Measurements from ENCODE around the gene MRPL22.
"Not testable (repeated sequence)": the region's sequence is repeated elsewhere in the genome, so short reads cannot be mapped to it uniquely, and the experiment has no call there.

Gene MRPL22

GRCh38 chr5:154923441-154924430 is 17.1 kb upstream of the MRPL22 start:
- H3K4me3 ChIP-seq (ENCODE audit: control insufficient read depth, low read depth, low read length), result no peak overlapping the region
- no peak for TF ChIP-seq CTCF (conservative IDR thresholded peaks at IDR 0.05; ENCODE audit: control insufficient read depth, insufficient read depth, low read depth, low read length)
- no peak for DNase-seq (ENCODE audit: low read depth)

GRCh38 chr5:154933537-154933936 is 7.3 kb upstream of the MRPL22 start:
- H3K4me3 ChIP-seq (ENCODE audit: control insufficient read depth, low read depth, low read length), result no peak overlapping the region
- DNase-seq (ENCODE audit: low read depth), result no peak
- TF ChIP-seq CTCF (conservative IDR thresholded peaks at IDR 0.05; ENCODE audit: control insufficient read depth, insufficient read depth, low read depth, low read length), result no peak

GRCh38 chr5:154934881-154935280 is 6.0 kb upstream of the MRPL22 start:
- no peak overlapping the region for H3K4me3 ChIP-seq (ENCODE audit: control insufficient read depth, low read depth, low read length)
- no peak for DNase-seq (ENCODE audit: low read depth)
- no peak for TF ChIP-seq CTCF (conservative IDR thresholded peaks at IDR 0.05; ENCODE audit: control insufficient read depth, insufficient read depth, low read depth, low read length)

GRCh38 chr5:154937186-154937717 is 3.6 kb upstream of the MRPL22 start:
- DNase-seq (ENCODE audit: low read depth), result peak; percentile 47
- TF ChIP-seq CTCF (conservative IDR thresholded peaks at IDR 0.05; ENCODE audit: control insufficient read depth, insufficient read depth, low read depth, low read length), result no peak
- H3K4me3 ChIP-seq (ENCODE audit: control insufficient read depth, low read depth, low read length), result peak overlapping the region; percentile 95

GRCh38 chr5:154937718-154938466 is 3.0 kb upstream of the MRPL22 start, which contains the start of gene GEMIN5:
Gene GEMIN5 (minus strand): TSS chr5:154938211. CDS start chr5:154938133, 78 bp downstream.
- no peak for TF ChIP-seq CTCF (conservative IDR thresholded peaks at IDR 0.05; ENCODE audit: control insufficient read depth, insufficient read depth, low read depth, low read length)
- H3K4me3 ChIP-seq (ENCODE audit: control insufficient read depth, low read depth, low read length), result peak within 1 kb of the TSS; percentile 95
- DNase-seq (ENCODE audit: low read depth), result peak; percentile 82

GRCh38 chr5:154939387-154939786 is 1.5 kb upstream of the MRPL22 start:
- not testable (repeated sequence) for DNase-seq (ENCODE audit: low read depth); H3K4me3 ChIP-seq (ENCODE audit: control insufficient read depth, low read depth, low read length)
